ENCODE measurements around the gene DNAH10. TPM values are rescaled to one million over a fixed set of nuclear protein-coding genes. Genes with fewer than 3 reads are reported as not detected.

DNAH10 gene
- total and polyA plus RNA-seq, 2 of the 13 experiments (the other 11 are each of a cell fraction or from before 2014, with no cell fraction given) = 0.01 to 0.02 TPM

DNA sequence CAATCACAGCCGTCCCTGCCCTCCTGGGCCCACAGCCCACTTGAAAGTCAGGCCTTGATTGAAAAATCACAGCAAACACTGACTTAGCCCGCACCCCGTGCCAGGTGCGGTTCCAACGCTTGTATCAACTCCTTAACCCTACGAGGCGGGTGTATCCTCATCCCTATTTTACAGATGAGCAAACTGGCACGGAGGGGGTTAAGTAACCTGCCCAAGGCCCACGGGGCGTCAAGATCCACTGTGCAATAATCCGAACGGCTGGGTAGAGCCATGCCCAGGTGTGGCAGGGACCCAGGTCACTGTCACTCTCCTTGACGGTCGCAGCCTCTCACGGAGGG lies 583 bp downstream of the DNAH10 start:
- Histone ChIP-seq H3K4me2 (ENCODE audit: low read depth, low read length) (peak overlapping the region; percentile 95), H3K79me2 (ENCODE audit: insufficient read depth, low read length) (no peaks in the 10 kb centered on the region), H3K27me3 (ENCODE audit: control insufficient read depth in 1 of 2, insufficient read depth in 2 of 2, low read length in 2 of 2) (peaks cover 0 to 5% of the 10 kb centered on the region in 2 experiments; a peak in 2 of 5 replicates), H3K9ac (ENCODE audit: insufficient read depth, low read depth, low read length) (no peak overlapping the region), H3K4me3 (replicated peaks in 1 of 3; ENCODE audit: insufficient read depth in 1 of 3, low read depth in 2 of 3, low read length in 3 of 3) (peak overlapping the region; percentile 61 to 76 (median 66); a peak in 4 of 6 replicates), H2AFZ (ENCODE audit: low read length) (no peak overlapping the region), H3K9me3 (ENCODE audit: low read length) (no peaks in the 10 kb centered on the region), H3K27ac (ENCODE audit: extremely low read length, insufficient read depth, low read length) (no peak overlapping the region), H3K4me1 (ENCODE audit: insufficient read depth, low read length) (peaks cover 37% of the 10 kb centered on the region), H3K36me3 (replicated peaks in 1 of 2; ENCODE audit: control insufficient read depth in 1 of 2, insufficient read depth in 2 of 2, low read length in 2 of 2) (no peaks in the 10 kb centered on the region), H4K20me1 (ENCODE audit: insufficient read depth, low read length) (no peaks in the 10 kb centered on the region)
- 28% methylated on average over 13 of the region's 15 CpGs for WGBS (ENCODE audit: low lambda C conversion rate)
- CTCF ChIA-PET (ENCODE audit: low intra/inter-chr PET ratio, low total read pairs) = no interaction called here
- intact Hi-C loops (cut with micrococcal nuclease; ENCODE audit: unreplicated experiment) = no loop called here
- FAIRE-seq = no peak
- peak; percentile 6 for ATAC-seq
- BruUV-seq (replicated peaks) = no TSS peak
- TF ChIP-seq, protein P1, sequence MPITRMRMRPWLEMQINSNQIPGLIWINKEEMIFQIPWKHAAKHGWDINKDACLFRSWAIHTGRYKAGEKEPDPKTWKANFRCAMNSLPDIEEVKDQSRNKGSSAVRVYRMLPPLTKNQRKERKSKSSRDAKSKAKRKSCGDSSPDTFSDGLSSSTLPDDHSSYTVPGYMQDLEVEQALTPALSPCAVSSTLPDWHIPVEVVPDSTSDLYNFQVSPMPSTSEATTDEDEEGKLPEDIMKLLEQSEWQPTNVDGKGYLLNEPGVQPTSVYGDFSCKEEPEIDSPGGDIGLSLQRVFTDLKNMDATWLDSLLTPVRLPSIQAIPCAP (CRISPR knock-in tag; IDR thresholded peaks at IDR 0.05; ENCODE audit: low read depth) = no peak
- TF ChIP-seq SCMH1 (CRISPR knock-in tag; IDR thresholded peaks at IDR 0.05; ENCODE audit: borderline replicate concordance) (no peak), ZNF33A (CRISPR knock-in tag; IDR thresholded peaks at IDR 0.05; ENCODE audit: borderline replicate concordance) (no peak), TOE1 (CRISPR knock-in tag; IDR thresholded peaks at IDR 0.05) (no peak), FLYWCH1 (CRISPR knock-in tag; IDR thresholded peaks at IDR 0.05) (0 out of 2 replicates have a peak, but pooled peaks have one; percentile 2), TAF15 (IDR thresholded peaks at IDR 0.05; ENCODE audit: low read depth, low read length, poor library complexity, severe bottlenecking) (no peak), ZNF652 (CRISPR knock-in tag; IDR thresholded peaks at IDR 0.05; ENCODE audit: borderline replicate concordance, low read depth) (peak; percentile 89), KDM2A (CRISPR knock-in tag; IDR thresholded peaks at IDR 0.05; ENCODE audit: borderline replicate concordance, low read depth) (0 out of 2 replicates have a peak, but pooled peaks have one; percentile 3)
- TF ChIP-seq, protein P2, sequence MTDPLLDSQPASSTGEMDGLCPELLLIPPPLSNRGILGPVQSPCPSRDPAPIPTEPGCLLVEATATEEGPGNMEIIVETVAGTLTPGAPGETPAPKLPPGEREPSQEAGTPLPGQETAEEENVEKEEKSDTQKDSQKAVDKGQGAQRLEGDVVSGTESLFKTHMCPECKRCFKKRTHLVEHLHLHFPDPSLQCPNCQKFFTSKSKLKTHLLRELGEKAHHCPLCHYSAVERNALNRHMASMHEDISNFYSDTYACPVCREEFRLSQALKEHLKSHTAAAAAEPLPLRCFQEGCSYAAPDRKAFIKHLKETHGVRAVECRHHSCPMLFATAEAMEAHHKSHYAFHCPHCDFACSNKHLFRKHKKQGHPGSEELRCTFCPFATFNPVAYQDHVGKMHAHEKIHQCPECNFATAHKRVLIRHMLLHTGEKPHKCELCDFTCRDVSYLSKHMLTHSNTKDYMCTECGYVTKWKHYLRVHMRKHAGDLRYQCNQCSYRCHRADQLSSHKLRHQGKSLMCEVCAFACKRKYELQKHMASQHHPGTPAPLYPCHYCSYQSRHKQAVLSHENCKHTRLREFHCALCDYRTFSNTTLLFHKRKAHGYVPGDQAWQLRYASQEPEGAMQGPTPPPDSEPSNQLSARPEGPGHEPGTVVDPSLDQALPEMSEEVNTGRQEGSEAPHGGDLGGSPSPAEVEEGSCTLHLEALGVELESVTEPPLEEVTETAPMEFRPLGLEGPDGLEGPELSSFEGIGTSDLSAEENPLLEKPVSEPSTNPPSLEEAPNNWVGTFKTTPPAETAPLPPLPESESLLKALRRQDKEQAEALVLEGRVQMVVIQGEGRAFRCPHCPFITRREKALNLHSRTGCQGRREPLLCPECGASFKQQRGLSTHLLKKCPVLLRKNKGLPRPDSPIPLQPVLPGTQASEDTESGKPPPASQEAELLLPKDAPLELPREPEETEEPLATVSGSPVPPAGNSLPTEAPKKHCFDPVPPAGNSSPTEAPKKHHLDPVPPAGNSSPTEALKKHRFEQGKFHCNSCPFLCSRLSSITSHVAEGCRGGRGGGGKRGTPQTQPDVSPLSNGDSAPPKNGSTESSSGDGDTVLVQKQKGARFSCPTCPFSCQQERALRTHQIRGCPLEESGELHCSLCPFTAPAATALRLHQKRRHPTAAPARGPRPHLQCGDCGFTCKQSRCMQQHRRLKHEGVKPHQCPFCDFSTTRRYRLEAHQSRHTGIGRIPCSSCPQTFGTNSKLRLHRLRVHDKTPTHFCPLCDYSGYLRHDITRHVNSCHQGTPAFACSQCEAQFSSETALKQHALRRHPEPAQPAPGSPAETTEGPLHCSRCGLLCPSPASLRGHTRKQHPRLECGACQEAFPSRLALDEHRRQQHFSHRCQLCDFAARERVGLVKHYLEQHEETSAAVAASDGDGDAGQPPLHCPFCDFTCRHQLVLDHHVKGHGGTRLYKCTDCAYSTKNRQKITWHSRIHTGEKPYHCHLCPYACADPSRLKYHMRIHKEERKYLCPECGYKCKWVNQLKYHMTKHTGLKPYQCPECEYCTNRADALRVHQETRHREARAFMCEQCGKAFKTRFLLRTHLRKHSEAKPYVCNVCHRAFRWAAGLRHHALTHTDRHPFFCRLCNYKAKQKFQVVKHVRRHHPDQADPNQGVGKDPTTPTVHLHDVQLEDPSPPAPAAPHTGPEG (CRISPR knock-in tag; IDR thresholded peaks at IDR 0.05) = no peak
- TF ChIP-seq, protein P3, sequence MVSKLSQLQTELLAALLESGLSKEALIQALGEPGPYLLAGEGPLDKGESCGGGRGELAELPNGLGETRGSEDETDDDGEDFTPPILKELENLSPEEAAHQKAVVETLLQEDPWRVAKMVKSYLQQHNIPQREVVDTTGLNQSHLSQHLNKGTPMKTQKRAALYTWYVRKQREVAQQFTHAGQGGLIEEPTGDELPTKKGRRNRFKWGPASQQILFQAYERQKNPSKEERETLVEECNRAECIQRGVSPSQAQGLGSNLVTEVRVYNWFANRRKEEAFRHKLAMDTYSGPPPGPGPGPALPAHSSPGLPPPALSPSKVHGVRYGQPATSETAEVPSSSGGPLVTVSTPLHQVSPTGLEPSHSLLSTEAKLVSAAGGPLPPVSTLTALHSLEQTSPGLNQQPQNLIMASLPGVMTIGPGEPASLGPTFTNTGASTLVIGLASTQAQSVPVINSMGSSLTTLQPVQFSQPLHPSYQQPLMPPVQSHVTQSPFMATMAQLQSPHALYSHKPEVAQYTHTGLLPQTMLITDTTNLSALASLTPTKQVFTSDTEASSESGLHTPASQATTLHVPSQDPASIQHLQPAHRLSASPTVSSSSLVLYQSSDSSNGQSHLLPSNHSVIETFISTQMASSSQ (IDR thresholded peaks at IDR 0.05; ENCODE audit: low read depth) = no peak
- TF ChIP-seq, protein P3 (CRISPR knock-in tag; IDR thresholded peaks at IDR 0.05; ENCODE audit: borderline replicate concordance) = no peak
- in situ Hi-C loops (cut with HindIII; ENCODE audit: extremely low pct_ligation_motif_present, low pct_unique_long_range_greater_than_20kb) = no loop called here
- DNase-seq (ENCODE audit: low spot score) = no peak
- POLR2A ChIA-PET = no interaction called here
